SH-SY5Y (cell line): Measurements from ENCODE around the gene PRKG1.

Experiments
- GATA2 ChIP-seq: IDR thresholded peaks from 2 replicates; pipeline ENCODE4 v1.6.1; 2011; ENCODE audit warnings: mild to moderate bottlenecking, low read depth, low read length
- GATA3 ChIP-seq: IDR thresholded peaks from 2 replicates; pipeline ENCODE4 v1.6.1; 2011; ENCODE audit warnings: low read depth, mild to moderate bottlenecking, low read length, moderate library complexity

DNA sequence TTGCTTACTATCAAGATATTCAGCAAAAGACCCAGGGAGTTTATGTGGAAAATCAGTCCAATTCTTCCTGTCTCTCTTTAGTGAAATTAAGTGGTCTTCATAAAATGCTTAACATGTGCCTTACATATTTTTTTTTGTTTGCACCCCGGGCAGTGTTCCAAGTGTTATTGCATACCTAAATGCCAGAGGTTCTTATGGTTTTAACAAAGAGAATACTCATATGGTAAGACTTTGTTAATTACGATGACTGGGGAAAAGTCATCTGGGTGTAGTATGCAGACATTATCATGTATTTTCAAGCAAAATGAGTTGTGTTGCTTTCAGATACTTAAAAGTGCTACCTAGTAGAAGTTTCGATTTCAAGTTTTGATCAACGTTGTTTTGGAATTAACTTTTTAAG is 82.6 kb downstream of the PRKG1 start:
- TF ChIP-seq GATA2 (no peak), GATA3 (no peak)
